GM19043 (cell line): ENCODE data around the gene CBX3.
"Not testable (repeated sequence)": the region's sequence is repeated elsewhere in the genome, so short reads cannot be mapped to it uniquely, and the experiment has no call there.

Source experiments
- ATAC-seq: cut with Tn5 transposase; IDR thresholded peaks from one replicate; pipeline ENCODE4 v1.9.1; 2021; ENCODE audit warnings: low read depth; ENCODE audit not compliant: unreplicated experiment

CBX3 gene

GRCh38 chr7:26201247-26202018, at the start of gene CBX3:
Gene CBX3, plus strand, starts transcription at chr7:26201745. Its CDS starts 1,254 bp downstream, at chr7:26202999.
- ATAC-seq, result peak; percentile 33

GRCh38 chr7:26151953-26152781, 49.4 kb upstream of the CBX3 start, which contains the start of gene NFE2L3:
Gene NFE2L3, plus strand, starts transcription at chr7:26152198. Its CDS starts 301 bp downstream, at chr7:26152499.
- ATAC-seq, result peak; percentile 60

DNA sequence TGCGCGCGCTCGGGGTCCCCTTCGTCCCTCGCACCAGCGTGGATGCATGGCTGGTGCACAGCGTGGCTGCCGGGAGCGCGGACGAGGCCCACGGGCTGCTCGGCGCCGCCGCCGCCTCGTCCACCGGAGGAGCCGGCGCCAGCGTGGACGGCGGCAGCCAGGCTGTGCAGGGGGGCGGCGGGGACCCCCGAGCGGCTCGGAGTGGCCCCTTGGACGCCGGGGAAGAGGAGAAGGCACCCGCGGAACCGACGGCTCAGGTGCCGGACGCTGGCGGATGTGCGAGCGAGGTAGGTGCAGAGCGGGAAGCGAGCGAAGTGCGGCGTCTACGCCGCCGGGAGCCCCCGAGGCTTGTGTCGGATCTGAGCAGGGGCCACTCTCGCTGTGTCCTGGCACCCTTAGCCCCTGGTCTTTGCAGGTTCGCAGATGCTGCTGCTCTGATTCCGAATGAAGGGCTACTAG, 48.7 kb upstream of the CBX3 start:
- not testable (repeated sequence) for ATAC-seq

DNA sequence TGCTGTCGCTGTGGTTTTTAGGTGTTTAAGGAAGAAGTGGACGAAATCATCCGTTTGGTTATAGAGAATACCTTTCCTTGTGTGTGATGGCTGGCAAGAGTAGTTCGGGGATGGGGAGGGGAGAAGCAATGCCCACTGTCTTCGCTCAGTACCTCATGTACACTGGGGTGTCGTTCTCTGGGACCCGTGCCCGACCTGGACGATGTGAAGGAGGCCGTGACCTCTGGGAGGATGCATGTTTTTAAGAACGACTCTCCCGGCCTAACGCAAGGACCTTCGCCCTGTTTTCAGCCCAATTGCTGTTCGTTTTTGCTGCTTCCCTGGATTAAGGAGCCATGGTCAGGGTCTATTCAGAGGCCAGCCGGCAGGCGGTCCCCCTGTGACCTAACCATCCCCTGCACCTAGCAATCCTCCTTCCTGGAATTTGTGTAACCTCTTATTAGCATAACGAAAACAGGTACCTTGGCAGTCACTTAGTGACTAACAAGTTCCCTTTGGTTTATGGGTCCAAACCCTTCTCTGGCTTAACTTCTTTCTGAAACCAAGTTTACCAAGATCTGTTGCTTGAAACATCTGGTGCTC, 48.2 kb upstream of the CBX3 start:
- no peak for ATAC-seq

DNA sequence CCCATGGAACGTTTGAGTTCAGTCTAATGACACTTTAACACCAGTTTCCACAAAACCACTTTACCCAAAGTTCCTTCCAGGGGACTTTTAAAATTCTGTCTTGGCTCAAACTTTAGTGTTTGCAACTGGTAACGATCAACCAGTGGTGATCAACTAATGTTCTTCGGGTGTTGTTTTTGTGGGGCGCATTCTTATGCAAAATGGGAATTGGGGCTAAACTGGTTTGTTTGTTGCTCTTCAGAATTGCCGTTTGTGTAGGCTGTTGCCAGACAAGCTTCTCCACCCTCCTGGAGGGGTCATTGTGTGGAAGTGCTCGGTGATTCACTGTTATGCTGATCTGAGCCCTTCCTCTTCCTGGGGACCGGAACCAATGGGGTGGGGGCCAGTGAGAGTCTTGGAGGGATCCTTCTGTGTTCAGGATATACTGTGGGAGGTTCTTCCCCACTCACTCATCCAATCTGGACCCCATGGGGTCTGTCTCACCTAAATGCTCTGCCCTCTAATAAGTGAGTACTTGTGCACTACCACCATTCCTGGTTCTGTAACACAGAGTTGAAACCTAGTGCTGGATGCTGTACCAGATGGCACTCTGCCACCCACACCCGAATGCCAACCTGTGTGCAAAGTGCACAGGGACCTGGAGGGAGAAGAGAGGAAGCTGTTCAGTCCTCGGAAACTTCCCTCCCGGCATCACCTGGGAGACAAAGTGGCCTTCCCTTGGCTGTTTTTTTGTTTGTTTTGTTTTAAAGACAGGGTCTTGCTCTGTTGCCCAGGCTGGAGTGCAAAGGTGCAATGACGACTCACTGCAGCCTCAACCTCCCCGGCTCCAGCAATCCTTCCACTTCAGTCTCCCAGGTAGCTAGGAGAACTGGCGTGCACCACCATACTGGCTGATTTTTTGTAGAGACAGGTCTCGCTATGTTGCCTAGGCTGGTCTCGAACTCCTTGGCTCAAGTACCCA, 47.4 kb upstream of the CBX3 start:
- no peak for ATAC-seq

DNA sequence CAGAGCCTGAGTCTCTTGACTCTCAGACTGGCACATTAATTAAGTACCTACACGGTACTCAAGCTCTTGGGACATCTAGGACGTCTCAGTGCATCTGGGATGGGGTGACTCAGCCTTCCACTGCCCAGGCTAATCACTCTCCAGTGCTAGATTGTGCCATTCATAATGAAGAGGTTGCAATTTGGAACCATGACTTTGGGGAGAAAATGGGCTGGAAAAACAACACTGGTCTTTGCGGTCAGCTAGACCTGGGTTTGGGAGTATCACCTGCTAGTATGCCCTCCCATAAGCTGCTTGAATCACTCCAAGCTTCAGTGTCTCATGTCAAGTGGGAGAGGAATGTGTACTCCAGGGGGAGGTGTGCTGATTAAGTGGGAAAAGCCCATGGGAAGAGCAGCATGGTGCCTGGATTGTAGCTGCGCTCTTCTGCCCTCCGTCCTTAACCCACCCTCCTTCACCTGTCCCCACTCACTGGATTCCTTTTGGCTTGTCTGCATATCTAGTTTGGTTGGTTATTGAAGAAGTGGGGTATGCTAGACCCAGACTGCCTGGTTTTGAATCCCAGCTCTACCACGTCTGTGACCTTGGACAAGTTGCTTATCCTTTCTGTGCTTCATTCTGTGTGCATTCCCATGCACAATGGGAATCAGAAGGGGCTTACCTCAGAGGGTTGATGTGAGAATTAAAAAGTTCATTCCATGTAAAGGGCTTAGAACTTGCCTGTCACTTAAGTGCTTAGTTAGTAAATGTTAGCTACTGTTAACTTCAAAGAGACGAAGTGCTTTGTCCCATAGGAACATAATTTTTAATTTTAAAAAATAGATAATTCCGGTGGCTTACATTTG, 45.8 kb upstream of the CBX3 start:
- no peak for ATAC-seq

DNA sequence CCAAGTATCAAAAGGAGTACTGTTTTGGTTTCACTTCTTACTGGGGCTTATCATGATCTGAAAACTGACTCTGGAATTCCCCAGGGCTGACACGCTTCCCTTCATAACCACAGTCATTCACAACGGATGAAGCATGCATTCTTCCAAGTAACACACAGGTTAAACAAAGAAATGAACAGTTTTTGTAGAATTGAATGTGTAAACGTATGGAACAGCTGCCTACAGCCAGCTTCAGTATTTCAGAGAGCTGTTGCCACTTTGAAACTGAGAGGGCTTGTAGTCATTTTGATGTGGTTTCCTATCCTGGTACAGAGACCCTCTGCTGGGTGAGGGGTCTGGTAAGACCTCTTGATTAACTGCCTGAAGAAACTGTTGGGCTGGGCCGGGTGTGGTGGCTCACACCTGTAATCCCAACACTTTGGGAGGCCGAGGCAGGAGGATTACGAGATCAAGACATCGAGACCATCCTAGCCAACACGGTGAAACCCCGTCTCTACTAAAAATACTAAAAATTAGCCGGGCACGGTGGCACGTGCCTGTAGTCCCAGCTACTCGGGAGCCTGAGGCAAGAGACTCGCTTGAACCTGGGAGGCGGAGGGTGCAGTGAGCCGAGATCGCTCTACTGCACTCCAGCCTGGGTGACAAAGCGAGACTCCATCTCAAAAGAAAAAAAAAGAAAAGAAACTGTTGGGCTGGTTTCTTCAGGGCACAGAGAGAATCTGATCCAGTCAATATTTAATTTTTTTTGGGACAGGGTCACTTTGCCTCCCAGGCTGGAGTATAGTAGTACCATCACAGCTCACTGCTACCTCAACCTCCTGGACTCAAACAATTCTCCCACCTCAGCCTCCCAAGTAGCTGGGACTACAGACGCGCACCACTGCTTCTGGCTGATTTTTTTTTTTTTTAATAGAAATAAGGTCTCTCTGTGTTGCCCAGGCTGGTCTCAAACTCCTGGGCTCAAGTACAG, 44.8 kb upstream of the CBX3 start:
- ATAC-seq, result no peak

DNA sequence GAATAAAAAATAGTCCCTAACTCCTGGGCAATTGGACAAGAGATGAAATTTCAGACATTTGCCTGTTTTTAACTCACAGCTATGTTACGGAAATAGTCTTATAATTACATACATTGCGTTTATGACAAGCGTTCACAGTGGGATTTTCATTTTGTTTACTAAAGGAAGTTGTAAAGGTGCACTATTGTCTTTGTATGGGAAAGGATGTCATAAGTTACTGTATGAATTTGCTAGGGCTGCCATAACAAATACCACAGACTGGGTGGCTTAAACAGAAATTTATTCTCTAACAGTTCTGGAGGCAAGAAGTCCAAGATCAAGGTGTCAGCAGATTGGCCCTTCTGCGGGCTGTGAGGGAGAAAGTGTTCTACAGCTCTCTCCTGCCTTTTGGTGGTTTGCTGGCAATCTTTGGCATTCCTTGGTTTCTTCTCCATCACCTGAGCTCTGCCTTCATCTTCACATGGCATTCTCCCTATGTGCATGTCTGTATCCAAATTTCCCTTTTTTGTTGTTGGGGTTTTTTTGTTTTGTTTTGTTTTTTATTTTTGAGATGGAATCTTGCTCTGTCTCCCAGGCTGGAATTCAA, 43.9 kb upstream of the CBX3 start:
- ATAC-seq, result no peak

DNA sequence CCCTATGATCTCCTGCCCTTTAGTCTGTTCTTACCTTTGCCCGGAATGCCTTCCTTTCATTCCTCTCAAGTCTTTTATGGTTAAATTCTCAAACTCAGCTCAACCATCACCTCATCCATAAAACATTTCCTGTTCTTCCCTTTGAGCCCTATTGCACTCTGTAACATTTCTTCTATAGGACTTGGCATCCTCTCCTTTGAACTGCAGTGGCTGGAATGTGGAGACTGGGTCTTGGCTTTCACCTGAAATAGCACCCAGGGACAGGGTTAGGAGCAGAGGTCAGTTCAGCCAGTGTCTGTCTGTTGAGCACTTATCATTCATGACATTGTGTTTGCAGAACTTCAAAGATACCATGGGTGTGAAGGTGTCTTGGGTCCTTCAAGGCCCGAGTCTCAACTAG, 42.3 kb upstream of the CBX3 start:
- no peak for ATAC-seq

DNA sequence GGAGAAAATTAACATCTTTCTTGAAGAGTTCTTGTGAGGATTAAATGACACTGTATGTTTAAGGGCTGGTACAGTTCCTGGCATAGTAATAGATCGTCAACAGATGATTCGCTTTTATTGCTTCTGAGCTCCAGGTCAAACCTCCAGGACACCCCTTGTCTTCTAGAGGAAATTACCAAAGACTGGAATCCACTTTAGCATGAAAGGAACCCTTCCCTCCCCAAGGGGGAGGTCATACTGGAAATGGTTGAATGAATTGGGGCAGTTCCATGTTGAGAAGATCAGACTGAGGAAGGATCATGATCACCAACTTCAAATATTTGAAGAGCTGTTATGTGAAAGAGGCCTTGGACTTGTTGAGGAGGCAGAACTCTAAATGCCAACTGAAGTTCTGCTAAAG, 40.6 kb upstream of the CBX3 start:
- ATAC-seq, result no peak

DNA sequence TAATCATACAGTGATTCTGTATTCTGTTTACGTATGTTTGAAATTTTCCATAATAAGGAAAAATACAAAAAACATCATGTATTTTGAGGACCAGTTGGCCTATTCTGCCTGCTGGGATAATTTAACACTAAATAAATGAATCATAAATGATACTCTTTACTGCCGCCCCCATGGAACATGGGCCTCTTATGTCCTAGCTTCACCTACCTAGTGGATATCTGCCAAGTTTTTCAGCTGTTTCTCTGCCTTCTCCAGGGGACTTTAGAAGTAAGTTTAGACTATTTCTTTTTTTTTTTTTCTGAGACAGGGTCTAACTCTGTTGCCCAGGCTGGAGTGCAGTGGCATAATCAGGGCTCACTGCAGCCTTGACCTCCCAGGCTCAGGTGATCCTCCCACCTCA, 39.1 kb upstream of the CBX3 start:
- ATAC-seq, result no peak

DNA sequence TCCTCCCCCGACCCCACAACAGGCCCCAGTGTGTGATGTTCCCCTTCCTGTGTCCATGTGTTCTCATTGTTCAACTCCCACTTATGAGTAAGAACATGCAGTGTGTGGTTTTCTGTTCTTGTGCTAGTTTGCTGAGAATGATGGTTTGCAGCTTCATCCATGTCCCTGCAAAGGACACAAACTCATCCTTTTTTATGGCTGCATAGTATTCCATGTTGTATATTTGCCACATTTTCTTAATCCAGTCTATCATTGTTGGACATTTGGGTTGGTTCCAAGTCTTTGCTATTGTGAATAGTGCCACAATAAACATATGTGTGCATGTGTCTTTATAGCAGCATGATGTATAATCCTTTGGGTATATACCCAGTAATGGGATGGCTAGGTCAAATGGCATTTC, 37.7 kb upstream of the CBX3 start:
- not testable (repeated sequence) for ATAC-seq

DNA sequence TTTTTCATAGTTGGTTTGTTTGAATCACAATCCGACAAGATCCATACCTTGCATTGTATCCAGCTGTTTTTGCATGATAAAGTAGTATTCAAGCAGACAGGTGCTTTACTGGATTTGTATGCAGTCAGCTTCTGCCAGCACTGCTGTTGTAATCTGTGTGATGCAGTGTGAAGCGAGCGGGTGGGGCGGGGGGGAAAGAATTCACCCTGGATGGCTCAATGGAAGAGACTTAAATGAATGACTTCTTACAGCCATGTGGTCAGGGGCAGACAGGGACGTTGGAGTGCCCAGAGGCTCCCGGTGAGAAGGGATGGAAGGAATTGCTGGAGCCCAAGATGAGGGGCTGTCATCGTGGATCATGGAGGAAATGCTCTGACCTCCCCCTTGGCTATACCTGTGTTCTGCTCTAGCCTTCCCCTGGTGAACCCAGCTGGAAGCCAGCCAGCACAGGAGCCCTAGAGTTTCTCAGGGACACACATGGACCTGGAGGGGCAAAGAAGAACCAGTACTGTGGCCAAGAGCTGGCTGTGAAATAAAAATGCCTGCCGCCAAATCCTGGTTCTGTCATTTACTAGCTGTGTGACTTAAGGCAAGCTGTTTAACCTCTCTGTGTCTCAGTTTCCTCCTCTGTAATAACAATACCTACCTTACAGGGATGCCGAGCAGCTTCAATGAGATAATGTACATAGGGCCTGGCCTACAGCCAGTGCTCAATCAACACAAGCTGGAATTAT, 35.4 kb upstream of the CBX3 start:
- ATAC-seq, result no peak

DNA sequence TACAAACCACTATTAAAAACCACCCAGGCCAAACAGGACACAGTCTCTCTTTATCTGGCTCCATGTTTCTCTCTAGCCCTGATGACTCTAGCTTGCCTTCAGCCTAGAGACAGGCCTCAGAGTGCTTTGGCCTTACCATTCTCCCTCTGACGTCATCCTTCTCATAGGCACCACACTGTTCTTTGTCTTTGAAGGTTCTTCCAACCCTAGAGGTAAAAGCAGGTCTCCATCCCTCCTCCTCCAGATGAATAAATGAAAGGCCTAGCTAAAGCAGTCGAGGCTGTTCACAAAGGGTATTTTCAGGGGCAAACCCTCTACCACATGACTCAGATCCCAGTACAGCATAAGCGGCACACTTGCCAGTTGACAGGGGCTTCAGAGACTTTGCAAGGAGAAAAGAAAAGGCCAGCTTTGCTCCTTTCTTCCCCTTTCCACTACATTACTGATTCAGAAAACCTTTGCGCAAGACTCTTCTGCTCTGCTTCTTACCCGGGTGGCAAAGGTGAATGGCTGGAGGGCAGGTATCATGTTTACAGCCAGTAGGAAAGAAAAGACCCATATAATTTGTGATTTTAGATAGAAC, 34.8 kb upstream of the CBX3 start:
- ATAC-seq, result peak; percentile 34

- peak; percentile 78 for ATAC-seq
These were observed 34.1 kb upstream of the CBX3 start for GRCh38 chr7:26167303-26167934.

GRCh38 chr7:26168458-26169023, 33.0 kb upstream of the CBX3 start:
- no peak for ATAC-seq
